ENCODE measurements around the gene LTBP1.

Gene LTBP1

GRCh38 chr2:33122726-33123125 lies 176.0 kb downstream of the LTBP1 start:
- no peak for DNase-seq

DNA sequence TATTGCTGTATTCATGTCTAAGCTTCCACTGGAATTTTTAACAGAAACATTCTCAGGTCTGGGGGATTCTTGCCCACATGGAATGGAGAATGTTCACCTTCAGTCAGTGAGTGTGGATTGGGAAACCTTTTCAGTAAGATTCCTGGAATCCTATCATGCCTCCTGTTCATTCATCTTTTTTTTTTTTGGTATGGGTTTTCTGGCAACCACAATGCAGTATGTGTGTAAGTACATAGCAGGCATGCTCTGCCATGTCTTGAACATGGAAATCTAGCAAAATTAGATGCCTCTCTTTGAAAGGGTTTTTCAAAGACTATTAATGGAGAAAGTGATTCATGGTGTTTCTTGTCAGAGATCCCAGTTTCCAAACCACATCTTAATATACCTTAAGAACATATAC lies 176.5 kb downstream of the LTBP1 start:
- DNase-seq = no peak

DNA sequence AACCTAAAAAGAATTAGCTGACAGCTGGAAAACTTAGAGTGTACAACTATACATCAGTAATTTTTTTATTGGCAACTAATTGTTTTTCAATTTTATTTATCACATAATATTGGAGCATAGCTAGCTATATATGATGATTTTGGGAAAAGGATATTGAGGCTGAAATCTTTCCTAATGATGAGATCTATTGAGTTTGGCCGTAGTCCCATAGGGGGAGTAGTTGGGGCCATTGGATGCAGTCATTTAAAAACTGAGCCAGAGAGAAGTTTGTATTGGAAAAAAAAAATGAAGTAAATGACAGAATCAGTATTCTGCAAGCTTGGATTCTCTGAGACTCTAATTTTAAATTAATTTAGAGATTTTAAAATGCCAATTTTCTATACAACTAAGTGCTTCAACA lies 179.8 kb downstream of the LTBP1 start:
- no peak for DNase-seq

DNA sequence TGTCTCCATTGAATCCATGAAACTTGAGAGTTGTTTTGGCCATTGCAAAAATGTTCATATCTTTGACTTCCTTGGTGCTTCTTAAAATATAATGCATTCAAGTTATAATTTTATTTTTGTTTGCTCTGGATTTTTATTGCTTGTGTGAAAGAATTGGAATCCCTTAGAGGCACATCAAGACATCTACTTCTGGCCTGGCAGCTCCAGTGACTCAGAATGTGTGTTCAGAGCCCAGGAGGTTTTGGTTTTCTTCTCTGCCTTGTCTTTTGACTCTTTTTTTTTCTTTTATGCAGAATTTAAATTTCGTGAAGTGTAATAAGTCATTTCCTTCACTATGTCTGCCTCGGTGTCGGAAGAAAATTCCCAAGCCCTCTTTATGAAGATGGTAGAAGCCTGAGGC lies 180.2 kb downstream of the LTBP1 start:
- peak; percentile 49 for DNase-seq

GRCh38 chr2:33129263-33130053 lies 182.7 kb downstream of the LTBP1 start:
- no peak for DNase-seq

DNA sequence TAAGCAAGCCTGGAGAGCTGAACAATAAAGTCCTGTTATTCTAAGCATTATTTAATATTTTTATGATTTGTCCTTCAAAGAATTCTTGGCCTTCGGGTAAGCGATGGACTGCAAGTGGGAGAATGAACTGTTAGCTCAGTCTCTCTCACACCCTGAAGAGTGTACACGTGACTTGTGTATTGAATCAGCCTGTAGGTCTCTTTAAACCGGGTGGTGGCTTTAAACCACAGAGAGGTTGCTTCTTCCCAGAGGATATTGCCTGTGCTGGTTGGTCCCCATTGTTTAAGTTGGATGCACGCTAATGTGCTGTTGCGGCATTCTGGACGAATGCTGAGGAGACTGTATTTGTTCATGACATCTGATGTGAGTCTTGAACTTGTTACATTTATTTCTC lies 183.3 kb downstream of the LTBP1 start:
- DNase-seq = no peak

DNA sequence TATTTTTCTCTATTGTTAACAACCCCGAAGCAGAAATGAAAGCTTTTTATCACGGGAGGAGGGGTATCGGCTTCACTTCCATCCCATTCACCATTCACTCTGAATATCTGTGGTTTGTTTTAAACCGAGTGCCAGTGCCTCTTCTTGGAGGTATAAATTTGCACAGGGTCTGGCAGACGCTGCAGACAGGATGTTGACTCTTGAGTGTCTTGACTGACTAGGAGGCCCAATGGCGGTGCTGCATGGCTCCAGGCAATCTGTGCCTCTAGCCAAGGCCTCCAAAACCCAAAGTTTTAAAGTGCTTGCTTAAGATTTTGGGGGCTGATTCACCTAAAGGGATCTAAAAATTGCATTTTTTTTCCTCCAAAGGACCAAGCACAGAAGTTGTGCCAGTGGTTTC lies 183.8 kb downstream of the LTBP1 start:
- DNase-seq = no peak

DNA sequence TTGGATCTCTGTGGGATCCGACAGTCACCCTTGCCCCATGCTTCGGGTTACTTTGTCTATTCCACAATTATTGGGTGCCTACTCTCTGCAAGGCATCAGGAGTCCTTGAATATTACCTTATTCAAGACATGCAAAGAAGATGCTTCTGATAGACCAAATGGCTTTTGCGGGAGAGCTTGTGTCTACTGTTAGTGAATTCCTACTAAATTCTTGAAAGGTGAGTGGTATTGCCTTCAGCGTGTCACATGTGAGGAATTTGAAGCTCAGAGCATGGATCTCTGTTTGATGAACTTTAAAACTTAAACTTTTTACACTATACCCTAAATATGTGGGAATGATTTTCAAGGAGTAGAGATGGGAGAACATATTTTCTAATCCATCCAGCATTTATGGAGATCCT lies 184.4 kb downstream of the LTBP1 start:
- peak; percentile 69 for DNase-seq

GRCh38 chr2:33131749-33132148 lies 185.0 kb downstream of the LTBP1 start:
- peak; percentile 20 for DNase-seq

DNA sequence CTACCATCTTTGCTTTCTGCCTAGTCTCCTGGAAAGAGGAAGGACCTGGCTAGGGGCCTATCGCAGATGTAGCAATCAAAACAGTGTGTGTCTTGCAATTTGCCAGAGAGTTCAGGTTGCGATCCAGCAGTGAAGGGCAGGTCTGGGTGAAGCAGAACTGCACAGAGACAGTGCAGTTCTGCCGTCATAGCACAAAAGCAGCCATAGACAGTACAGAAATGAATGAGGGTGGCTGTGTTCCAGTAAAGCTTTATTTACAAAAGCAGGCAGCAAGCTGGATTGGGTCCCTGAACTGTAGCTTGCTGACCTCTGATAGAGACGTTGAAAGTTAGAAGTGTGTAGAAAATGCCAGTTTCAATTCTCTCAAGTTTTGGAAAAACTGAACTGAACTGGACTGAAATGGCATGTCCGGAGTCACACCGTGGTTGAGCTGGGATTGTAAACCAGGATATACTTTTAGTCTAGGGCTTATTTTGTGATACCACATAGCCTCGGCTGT lies 186.8 kb downstream of the LTBP1 start:
- DNase-seq = no peak

DNA sequence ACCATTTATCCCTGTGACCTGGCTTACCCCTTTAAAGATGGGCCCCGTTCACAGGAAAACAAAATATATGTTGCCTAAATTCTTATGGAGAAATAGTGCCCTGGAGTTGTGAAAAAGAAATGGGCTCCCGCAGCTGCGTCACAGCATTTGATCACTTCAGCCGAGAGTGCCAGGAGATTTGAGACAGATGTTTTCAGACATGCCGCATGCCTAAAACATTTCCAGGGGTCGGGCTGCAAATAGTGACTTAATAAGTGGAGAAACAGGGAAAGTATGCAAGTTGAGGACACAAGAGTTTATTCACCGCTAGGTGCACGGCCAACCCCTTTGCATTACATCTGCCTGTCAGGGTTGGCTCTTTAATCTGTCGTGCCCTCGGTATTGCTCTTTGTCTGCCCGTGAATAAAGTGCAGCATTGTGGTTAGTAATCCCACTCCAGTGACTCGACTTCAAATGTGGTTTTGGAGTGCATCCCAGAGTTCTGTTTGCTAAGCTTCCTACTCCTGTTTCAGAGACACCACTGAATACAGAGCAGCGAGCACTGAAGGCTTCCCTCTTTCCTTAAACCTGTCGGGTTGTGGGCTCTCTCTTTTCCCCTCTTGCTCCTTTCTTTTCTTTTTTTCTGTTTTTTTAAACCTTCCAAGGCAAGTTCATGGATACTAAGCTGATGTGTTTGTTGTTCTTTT lies 187.5 kb downstream of the LTBP1 start:
- peak; percentile 94 for DNase-seq

DNA sequence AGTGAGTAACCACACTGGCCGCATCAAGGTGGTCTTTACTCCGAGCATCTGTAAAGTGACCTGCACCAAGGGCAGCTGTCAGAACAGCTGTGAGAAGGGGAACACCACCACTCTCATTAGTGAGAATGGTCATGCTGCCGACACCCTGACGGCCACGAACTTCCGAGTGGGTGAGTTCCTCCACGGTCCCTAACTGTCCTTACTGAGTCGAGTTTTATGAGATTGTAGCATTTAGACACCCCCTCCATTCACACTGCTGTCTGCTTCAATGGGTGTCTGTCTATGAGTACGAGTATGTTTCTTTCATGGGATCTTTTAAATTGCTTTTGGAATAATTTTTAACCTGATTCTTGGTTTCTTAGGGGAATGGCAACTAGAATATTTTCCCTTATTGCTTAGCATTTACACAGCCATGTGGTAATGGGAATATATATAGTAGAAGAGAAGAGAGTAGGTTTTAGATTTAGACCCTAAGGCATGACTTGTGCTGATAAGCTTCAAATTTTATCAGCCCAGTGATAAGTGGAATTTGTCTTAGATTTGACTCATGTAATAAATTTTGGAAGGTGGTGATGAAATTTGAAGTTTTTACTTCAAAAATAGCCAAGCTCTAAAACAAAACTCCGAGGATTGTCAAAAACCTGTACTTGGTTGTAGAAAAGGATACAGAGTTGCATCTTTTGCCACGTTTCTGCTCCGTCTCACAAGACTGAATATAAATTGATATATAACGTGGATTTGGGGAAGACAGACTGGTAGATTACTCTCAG lies 188.2 kb downstream of the LTBP1 start:
- DNase-seq = peak; percentile 25

GRCh38 chr2:33135645-33136044 lies 188.9 kb downstream of the LTBP1 start:
- no peak for DNase-seq

DNA sequence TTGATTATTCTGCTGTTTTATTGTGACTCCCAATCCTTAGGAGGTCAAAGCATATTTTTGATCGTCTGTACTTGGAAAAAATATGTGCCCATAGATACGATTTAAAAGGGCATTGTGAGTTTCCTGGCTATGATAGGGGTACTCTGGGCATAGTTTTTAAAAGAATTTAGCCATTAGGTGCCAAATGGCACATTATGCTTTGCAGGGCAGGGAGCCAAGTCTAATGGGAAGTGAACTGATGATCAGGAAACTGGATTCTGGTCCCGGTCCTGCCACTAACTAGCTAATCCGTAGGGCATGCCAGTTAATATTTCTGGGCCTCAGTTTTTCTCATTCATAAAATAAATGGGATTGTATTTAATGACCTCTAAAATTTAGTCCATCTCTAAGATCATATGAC lies 189.3 kb downstream of the LTBP1 start:
- DNase-seq = no peak

- DNase-seq = no peak
Observed at GRCh38 chr2:33136566-33136965, 189.8 kb downstream of the LTBP1 start.

DNA sequence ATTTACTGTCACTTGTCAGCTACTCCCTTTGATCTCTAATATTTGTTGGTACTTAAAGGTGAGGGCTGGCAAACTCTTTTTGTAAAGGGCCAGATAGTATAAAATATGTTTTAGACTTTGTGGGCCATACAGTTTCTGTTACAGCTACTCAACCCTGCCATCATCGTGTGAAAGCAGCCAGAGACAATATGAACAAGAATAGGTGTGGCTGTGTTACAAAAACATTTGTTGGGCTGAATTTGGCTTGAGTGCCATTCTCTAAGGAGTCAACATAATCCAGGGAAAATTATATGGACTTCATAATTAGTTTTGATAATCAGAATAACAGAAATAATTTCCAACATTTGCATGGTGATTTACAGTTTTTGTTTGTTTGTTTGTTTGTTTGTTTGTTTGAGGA lies 190.6 kb downstream of the LTBP1 start:
- no peak for DNase-seq

DNA sequence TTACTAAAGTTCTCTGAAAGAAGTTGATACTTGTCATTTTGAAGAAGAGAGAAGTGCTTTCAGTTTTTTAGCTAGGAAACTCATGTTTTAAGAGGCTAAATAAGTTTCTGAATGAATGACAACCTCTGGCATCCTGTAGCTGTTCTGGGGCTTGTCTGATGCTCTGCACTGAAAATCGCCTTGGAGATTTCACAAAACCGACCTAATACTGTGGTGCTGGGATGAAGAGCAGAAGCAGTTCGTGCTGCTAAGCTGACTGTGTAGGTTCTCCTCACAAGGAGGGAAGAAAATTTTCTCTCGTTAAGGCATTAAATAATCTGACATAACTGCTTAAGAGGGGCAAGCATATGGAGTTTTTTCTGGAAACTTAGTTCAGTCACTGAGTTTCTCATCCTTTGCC lies 193.2 kb downstream of the LTBP1 start:
- DNase-seq = no peak

DNA sequence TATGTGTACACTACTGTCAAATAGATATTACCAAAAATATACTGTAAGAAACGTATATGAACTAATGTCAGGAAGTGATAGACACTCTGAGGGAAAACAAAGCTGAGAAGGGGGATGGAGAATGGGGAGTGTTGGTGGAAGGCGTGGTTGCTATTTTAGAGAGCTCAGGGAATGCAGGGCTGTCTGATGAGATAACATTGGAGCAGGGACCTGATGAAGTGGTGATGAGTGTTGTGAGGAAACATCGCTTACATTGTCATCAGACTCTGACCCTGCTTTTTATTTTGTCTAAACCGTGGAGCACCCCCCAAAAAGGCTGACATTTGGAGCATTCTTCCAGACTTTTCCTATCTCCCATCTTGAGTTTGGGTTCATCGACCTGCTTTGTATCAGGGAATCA lies 194.7 kb downstream of the LTBP1 start:
- DNase-seq = no peak

- DNase-seq = no peak
Observed at GRCh38 chr2:33142810-33143209, 196.1 kb downstream of the LTBP1 start.

DNA sequence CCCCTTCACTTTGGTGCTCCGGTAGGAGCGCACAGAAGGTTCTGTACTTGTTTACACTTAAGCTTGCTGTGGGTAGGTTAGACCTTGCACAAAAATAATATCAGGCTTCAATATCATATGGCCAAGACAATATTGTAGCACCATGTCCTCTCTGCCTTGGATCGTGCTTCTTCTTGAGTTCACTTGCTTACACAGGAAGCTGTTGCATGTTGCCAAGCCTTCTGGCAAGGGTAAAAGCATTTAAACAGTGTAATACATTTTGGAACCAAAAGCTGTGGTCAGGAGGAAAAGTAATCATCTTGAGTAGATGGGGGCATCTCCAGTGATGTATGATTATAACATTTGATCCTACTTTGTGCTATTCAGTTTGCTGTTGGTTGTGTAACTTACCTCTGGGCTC lies 197.5 kb downstream of the LTBP1 start:
- DNase-seq = no peak

DNA sequence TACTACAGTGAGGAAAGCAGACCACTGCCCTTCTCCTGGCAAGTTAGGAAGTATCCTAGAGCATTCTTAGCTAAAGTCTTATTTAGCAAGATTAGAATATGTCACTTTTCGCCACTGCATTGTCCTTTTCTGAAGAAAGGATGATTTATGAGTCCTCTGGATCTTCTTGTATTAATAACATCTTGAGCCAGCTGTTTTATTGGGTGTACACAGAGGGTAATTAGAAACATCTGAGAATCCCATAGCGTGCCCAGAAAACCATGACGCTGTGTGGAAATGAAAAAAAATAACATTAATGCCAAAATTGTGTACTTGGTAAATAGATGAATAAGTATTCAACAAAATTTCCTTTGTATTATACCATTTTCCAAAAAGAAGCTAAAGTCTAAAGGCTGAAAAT lies 198.7 kb downstream of the LTBP1 start:
- no peak for DNase-seq

DNA sequence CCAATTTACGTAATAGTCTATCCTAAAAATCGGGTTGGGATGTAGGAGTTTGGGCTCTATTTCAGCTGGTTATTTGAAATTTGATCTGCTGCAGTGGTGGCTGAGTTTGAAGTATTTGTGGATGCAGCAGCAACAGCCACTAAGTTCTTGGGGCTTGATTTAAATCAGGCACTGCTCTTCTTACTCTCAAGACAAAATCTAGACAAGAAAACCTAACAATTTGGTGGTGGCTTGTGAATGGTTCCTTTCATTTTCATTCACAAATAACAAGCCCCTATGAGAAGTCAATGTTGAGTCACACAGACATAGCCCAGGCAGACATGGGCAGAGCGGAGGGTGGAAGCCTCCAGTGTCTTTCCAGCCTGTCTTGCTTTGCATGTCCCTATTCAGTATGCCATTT lies 199.3 kb downstream of the LTBP1 start:
- DNase-seq = no peak

DNA sequence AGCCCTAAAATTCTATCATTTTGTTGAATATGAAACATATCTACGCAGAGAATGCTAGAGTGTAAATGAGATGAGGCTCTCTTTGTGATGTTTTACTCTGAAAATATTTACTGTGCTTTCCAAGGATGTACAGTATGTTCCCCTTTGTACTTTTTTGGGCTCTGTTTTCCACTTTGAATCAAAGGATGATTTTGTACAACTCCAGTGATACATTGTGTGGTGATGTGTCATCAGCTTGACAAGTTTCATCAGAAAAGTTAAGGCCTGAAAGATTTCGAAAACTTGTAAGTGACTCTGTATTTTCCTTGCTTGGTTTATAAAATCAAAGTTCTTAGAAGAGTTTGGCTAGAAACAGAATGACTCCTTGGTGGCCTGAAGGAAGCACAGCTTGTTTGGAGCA lies 206.3 kb downstream of the LTBP1 start:
- DNase-seq = peak; percentile 41
